GM18505 (cell line): ENCODE measurements around the gene VIPR2.
"Not testable (repeated sequence)": the region's sequence is repeated elsewhere in the genome, so short reads cannot be mapped to it uniquely, and the experiment has no call there.

Experiments
- ATAC-seq: cut with Tn5 transposase; IDR thresholded peaks from one replicate; pipeline ENCODE4 v1.9.1; 2021; ENCODE audit not compliant: unreplicated experiment
- POLR2A ChIP-seq: IDR thresholded peaks from 4 replicates; pipeline ENCODE4 v1.6.1; 2011; ENCODE audit warnings: borderline replicate concordance; ENCODE audit not compliant: insufficient read depth, insufficient read length; ENCODE audit errors: extremely low read depth

Gene VIPR2

DNA sequence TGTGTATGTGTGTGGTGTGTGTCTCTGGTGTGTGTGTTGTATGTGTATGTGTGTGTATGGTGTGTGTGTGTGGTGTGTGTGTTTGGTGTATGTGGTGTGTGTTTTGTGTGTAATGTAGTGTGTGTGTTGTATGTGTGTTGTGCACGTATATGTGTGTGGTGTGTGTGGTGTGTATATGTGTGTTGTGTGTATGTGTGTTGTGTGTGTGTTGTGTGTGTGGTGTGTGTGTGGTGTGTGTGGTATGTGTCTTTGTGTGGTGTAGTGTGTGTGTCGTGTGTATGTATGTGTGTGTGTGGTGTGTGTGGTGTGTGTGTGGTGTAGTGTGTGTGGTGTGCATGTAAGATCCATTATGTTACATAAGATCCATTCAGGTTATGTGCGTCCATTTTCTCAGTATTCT, 21.9 kb upstream of the VIPR2 start:
- TF ChIP-seq POLR2A: no peak
- ATAC-seq: no peak

GRCh38 chr7:159165352-159165751, 20.7 kb upstream of the VIPR2 start:
- ATAC-seq: no peak
- TF ChIP-seq POLR2A: no peak

DNA sequence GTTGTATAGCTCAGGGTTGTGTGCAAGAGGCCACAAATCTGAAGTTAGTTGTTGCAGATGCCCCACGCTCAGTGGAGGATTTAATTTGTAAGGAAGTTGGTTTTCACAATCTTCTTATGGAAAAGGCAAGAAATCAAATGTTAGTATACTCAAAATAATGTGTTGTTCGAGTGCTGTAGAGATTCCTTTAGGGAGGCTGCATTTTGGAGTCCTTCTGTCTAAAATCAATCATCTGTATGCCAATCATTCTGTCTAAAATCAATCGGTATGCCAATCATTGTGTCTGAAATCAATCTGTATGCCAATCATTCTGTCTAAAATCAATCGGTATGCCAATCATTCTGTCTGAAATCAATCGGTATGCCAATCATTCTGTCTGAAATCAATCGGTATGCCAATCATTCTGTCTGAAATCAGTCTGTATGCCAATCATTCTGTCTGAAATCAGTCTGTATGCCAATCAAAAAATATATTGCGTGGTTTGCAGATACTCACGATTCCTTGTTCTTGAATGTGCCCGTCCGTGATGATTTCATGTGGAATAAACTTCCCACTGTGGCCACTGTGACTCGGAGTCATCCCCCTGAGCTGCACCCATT, 19.1 kb upstream of the VIPR2 start:
- not testable (repeated sequence) for ATAC-seq

- not testable (repeated sequence) for ATAC-seq
These were observed 17.5 kb upstream of the VIPR2 start for GRCh38 chr7:159162050-159162626.

GRCh38 chr7:159160450-159160849, 15.8 kb upstream of the VIPR2 start:
- ATAC-seq: no peak
- no peak for TF ChIP-seq POLR2A

- TF ChIP-seq POLR2A: no peak
- ATAC-seq: no peak
These were observed 15.1 kb upstream of the VIPR2 start for GRCh38 chr7:159159731-159160130.

DNA sequence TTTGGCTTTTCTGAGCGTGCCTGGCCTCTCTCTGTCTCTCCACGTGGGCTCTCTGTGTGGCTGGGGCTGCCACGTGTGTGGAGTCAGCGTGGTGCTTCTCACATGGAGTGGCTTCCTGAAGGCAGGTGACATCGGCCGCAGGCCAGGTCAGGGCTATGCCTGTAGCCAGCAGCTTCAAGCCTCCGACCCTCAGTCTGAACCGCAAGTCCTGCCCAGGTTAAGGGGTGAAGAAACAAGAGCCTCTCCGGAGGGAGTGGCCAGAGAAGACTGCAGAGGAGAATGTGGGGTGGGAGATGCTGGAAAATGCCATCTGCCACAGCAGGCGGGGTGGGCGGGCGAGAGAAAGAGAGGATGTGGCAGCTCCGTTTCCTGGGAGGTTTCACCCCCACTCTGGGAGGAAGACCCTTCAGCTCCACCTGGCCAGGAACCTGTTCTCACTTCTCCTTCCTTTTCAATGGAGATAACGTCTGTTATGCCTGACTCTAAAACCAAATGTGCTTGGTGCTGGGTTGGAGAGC, 14.3 kb upstream of the VIPR2 start:
- no peak for TF ChIP-seq POLR2A
- ATAC-seq: no peak

DNA sequence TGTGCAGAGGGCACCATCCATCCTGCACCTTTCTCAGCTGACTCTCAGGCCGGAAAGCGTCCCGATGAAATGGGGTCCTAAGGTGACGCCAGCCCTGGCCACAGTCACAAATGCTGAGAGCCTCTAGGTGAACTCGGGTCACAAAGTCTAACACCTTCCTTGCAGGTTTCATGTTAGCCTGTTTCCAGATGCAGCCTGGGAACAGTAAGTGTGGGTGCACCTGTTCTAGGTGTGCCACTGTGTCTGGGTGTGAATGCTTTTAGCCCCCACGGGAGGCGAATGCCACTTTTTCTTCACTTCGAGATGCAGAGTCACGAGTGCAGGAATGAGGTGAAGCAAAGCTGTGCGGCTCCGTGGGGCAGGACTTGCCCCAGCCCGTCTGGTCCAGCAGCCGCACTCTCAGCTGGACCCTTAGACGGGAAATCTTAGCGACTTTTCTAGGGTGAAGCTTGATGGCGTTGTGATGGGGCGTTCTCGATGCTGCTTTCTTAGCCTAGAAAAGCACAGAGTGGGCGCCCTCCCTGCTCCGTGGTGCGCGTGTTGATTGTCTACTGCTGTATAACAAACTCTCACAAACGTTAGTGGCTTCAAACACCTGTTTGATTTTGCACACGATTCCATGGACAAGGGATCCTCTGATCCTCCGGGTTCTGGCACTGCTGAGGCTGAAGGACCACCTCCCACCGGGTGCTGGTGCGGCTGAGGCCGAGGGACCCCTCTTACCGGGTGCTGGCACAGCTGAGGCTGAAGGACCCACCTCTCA, 13.6 kb upstream of the VIPR2 start:
- no peak for ATAC-seq

GRCh38 chr7:159157714-159158113, 13.0 kb upstream of the VIPR2 start:
- no peak for TF ChIP-seq POLR2A
- no peak for ATAC-seq

More for the DNA sequence above, 13.6 kb upstream of the VIPR2 start:
- TF ChIP-seq POLR2A: no peak

DNA sequence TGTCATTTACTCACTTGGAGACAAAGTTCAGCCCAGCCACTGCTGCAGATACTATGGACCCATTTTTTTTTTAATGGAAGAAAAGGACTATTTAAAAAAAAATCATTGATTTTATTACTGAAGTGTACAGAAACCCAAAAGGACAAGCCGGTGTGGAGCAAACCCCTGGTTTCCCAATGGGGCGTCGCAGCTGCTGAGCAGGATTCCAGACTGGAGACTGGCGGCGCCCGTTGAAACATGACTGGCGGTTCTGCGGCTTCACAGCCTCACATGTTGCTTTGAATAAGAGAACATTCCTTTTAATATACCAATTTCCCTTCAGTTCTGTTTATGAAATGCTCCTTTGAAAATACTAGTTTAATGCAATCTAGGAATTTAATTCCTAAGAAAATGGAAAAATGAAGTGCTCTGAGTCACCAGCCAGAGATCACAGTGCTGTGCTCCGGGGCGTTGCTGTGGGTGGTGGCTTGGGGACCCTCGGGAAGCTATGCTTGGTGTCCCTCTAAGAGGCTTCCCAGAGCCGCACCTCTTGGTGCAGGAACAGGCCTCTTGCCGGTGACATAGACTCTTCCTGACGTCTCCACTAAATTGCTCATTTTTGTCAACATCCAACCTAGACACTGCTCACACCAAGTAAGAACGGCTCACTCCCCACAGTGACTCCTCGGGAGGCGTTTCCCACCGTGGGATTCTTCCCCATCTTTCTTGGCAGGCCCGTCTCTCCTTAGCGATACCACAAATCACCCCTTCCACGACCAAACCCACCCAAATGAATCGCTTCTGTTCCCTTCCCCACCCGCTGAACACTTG, 12.0 kb upstream of the VIPR2 start:
- no peak for ATAC-seq
- no peak for TF ChIP-seq POLR2A

DNA sequence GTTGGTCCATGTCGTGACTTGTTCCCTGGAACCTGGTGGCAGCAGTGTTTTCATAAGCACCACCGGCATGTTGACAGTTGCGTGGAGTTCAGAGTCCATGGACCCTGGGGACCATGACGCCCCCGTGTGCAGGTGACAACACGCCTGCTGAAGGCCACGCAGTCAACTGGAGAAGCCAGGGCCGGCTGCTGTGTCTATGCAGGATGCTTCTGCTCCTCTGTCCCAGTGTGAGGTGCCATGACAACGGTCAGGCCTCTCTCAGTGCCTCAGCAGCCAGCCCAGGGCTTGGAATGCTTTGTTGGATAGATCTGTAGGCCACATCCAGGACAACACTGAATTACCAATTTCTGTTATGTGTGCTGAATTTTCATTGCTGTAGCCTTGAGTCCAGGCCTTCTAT, 10.7 kb upstream of the VIPR2 start:
- no peak for ATAC-seq
- TF ChIP-seq POLR2A: no peak

GRCh38 chr7:159154243-159154642, 9.6 kb upstream of the VIPR2 start:
- ATAC-seq: no peak
- no peak for TF ChIP-seq POLR2A

DNA sequence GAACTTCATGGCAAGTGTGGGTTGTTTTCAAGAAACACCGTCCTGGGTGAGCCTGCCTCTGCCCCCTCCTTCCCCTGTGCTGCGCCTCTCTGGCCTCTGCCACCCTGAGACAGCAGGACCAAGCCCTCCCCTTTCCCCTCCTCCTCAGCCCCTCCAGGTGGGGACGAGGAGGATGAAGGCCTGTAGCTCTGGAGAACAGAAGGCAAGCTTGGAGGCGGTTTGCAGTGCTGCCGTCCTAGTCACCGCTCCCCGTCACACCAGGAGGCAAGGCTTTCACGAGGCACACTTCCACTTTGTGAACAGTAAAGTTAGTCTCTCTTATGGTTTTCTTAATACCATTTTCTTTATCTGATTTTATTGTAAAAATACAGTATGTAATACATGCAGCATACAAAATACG, 8.8 kb upstream of the VIPR2 start:
- ATAC-seq: no peak
- TF ChIP-seq POLR2A: no peak
